ENCODE data around the gene COL5A3. TPM values are rescaled to one million over a fixed set of nuclear protein-coding genes. Genes with fewer than 3 reads are reported as not detected.
A peak's percentile ranks its signal among the peaks of the same experiment; 100 is the strongest.

Gene COL5A3
- total and polyA plus RNA-seq, 7 donors, result 0.46 to 19.9 (median 7.3) TPM

DNA sequence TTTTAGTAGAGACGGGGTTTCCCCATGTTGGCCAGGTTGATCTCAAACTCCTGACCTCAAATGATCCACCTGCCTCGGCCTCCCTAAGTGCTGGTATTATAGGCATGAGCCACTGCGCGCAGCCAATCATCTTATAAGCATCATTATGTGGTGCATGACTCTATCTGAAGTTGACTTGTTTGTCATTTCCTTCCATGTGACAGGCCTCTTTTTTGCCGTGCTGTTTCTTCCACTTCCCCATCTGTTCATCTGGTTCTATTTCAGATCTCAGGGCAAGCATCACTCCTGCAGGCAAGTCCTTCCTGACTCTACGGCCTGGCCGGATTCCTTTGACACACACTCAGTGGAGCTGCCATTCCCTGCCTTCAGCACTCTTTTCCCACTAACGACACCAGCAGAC is 15.2 kb downstream of the COL5A3 start:
- WGBS, 2 donors, result 75 to 77% methylated on average over 8 of the region's 8 CpGs
- TF ChIP-seq POLR2AphosphoS5 (IDR thresholded peaks at IDR 0.05), result no peak
- TF ChIP-seq EP300 (IDR thresholded peaks at IDR 0.05), result no peak
- no peak for TF ChIP-seq POLR2A (IDR thresholded peaks at IDR 0.05)
- no peak for TF ChIP-seq CTCF (IDR thresholded peaks at IDR 0.05)
- H3K27ac ChIP-seq, result no peak overlapping the region
- peaks cover 0 to 5% (median 0%) of the 10 kb centered on the region in 4 donors for H3K36me3 ChIP-seq
- H3K9me3 ChIP-seq, result no peaks in the 10 kb centered on the region
- no peak for DNase-seq
- H3K27me3 ChIP-seq, result no peaks in the 10 kb centered on the region
- intact Hi-C loops (cut with DNase I), result no loop called here
- no peaks in the 10 kb centered on the region for H3K4me1 ChIP-seq
- H3K4me3 ChIP-seq, result no peak overlapping the region

DNA sequence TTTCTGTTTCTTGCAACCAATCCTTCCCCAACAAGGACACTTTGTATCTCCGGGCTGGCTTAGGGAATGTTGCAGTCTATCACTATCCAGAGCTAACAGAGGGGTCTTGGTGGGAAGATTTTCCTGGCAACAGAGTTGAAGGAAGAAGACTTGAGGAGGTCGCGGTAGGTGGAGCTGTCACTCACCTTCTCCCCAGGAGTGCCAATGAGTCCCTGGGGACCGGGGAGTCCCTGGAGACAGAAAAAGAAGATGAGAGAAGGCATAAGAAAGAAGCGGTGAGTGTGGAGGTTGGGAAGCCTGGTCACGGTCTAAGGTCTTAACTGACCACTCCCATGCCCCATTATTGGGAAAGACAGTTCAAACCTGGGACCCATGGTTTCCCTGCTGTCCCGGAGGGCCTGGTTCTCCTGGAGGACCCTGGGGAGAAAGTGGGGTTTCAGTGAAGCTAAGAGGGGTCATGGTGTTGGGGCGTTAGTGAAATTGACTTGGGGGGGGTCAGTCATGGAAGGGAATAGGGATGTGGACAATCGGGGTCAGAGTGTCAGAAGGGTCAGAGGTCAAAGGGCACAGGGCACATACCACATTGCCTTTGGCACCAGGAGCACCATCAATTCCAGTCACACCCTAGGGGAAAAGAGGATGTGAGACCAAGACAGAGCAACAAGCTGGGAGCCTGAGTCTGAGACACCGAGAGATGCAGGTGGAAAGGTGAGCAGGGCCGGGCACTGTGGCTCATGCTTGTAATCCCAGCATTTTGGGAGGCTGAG is 18.7 kb downstream of the COL5A3 start:
- intact Hi-C loops (cut with DNase I), result no loop called here
- peaks cover 0 to 13% (median 11%) of the 10 kb centered on the region in 4 donors for H3K4me1 ChIP-seq
- H3K27me3 ChIP-seq, result no peaks in the 10 kb centered on the region
- no peaks in the 10 kb centered on the region for H3K9me3 ChIP-seq
- TF ChIP-seq EP300 (IDR thresholded peaks at IDR 0.05) (no peak), POLR2A (IDR thresholded peaks at IDR 0.05) (no peak), CTCF (IDR thresholded peaks at IDR 0.05) (no peak), POLR2AphosphoS5 (IDR thresholded peaks at IDR 0.05) (no peak)
- no peak for DNase-seq
- H3K27ac ChIP-seq, result no peak overlapping the region
- peaks cover 0 to 5% (median 0%) of the 10 kb centered on the region in 4 donors for H3K36me3 ChIP-seq
- no peak overlapping the region for H3K4me3 ChIP-seq
- WGBS, 2 donors, result 67 to 72% methylated on average over 11 of the region's 11 CpGs

GRCh38 chr19:9989504-9989903 is 20.8 kb downstream of the COL5A3 start:
- TF ChIP-seq POLR2AphosphoS5 (IDR thresholded peaks at IDR 0.05) (no peak), POLR2A (IDR thresholded peaks at IDR 0.05) (no peak), EP300 (IDR thresholded peaks at IDR 0.05) (no peak), CTCF (IDR thresholded peaks at IDR 0.05) (no peak)
- no peak for DNase-seq
- Histone ChIP-seq H3K4me1 (peaks cover 0 to 18% (median 16%) of the 10 kb centered on the region in 4 donors), H3K36me3 (peaks cover 0 to 5% (median 0%) of the 10 kb centered on the region in 4 donors), H3K4me3 (no peak overlapping the region), H3K27ac (no peak overlapping the region), H3K9me3 (no peaks in the 10 kb centered on the region), H3K27me3 (no peaks in the 10 kb centered on the region)
- 87 to 96% methylated on average over 3 of the region's 3 CpGs for WGBS, 2 donors
- intact Hi-C loops (cut with DNase I), result no loop called here

- TF ChIP-seq POLR2A (IDR thresholded peaks at IDR 0.05) (no peak), POLR2AphosphoS5 (IDR thresholded peaks at IDR 0.05) (peak in 3 of 4 donors; percentile 20 to 30 (median 20))
- 56 to 61% methylated on average over 8 of the region's 8 CpGs for WGBS, 2 donors
- intact Hi-C loops (cut with DNase I), result no loop called here
- Histone ChIP-seq H3K36me3 (peaks cover 0 to 8% (median 0%) of the 10 kb centered on the region in 4 donors), H3K4me3 (no peak overlapping the region), H3K9me3 (no peaks in the 10 kb centered on the region), H3K27me3 (no peaks in the 10 kb centered on the region), H3K27ac (peak overlapping the region; percentile 47 to 74 (median 60)), H3K4me1 (peaks cover 0 to 18% (median 16%) of the 10 kb centered on the region in 4 donors)
- DNase-seq, result peak; percentile 81
These were observed 23.5 kb downstream of the COL5A3 start for GRCh38 chr19:9986787-9987281.

DNA sequence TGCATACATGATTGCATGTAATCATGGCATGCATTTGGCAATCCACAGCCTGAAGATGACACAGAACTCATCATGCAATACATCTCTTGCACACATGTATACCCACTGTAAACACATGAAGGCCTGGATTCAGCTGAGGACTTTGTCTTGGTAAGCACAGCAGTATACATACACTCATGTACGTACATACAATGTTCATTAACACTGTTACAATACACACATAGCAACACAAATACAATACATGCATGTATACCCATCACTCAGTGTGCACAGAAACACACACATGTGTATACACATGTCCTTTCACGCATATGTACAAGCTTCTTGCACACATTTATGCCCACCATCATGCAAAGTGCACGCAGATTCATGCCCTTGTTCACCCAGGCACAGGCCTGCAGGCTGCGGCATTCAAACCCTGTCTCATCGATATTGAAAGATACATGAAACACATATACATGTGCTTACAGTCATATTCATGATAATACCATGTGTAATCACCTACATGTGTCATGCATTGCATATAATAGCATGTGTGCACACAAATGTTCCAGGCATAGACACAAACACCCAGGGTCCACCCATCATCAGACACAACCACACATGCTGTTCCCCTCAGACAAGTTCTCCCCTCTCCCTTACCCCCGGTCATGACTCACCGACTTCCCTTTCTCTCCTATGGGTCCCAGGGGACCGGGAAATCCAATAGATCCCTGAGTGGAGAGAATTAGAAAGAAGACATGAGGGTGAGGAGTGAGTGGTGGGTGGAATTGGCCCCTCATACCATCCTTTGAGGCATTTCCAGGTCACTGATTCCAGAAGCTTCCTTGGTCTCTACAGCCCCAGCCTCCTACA is 28.7 kb downstream of the COL5A3 start:
- 83 to 85% methylated on average over 8 of the region's 8 CpGs for WGBS, 2 donors

More for the DNA sequence above, 28.7 kb downstream of the COL5A3 start:
- intact Hi-C loops (cut with DNase I), result no loop called here
- Histone ChIP-seq H3K9me3 (no peaks in the 10 kb centered on the region), H3K27me3 (no peaks in the 10 kb centered on the region), H3K4me1 (peaks cover 0 to 7% (median 5%) of the 10 kb centered on the region in 4 donors), H3K27ac (no peak overlapping the region), H3K36me3 (peaks cover 0 to 30% (median 0%) of the 10 kb centered on the region in 4 donors), H3K4me3 (no peak overlapping the region)
- DNase-seq, result no peak
- TF ChIP-seq EP300 (IDR thresholded peaks at IDR 0.05), result no peak
- TF ChIP-seq POLR2A (IDR thresholded peaks at IDR 0.05), result no peak

Data from sigmoid colon (tissue), 7 donors.